NCI-H1048 (cell line): ENCODE measurements around the gene KRT7.
A peak's percentile ranks its signal among the peaks of the same experiment; 100 is the strongest.

ENCODE experiments used
- DNase-seq: peaks from one replicate; lab custom pipeline; 2025; lab: John Stamatoyannopoulos, UW

KRT7 gene

GRCh38 chr12:52232674-52233461 is at the start of gene KRT7:
Gene KRT7, plus strand, starts transcription at chr12:52233243. Its CDS starts 54 bp downstream, at chr12:52233297.
- no peak for DNase-seq

GRCh38 chr12:52183544-52183910 is 49.5 kb upstream of the KRT7 start:
- no peak for DNase-seq

- no peak for DNase-seq
These were observed 49.1 kb upstream of the KRT7 start for GRCh38 chr12:52183971-52184370.

- no peak for DNase-seq
These were observed 48.2 kb upstream of the KRT7 start for GRCh38 chr12:52184813-52185212.

- DNase-seq: no peak
These were observed 47.6 kb upstream of the KRT7 start for GRCh38 chr12:52185400-52185967.

- DNase-seq: no peak
These were observed 46.8 kb upstream of the KRT7 start for GRCh38 chr12:52186118-52186840.

GRCh38 chr12:52187206-52187605 is 45.8 kb upstream of the KRT7 start:
- DNase-seq: no peak

GRCh38 chr12:52187640-52188039 is 45.4 kb upstream of the KRT7 start:
- DNase-seq: no peak

- DNase-seq: no peak
These were observed 44.4 kb upstream of the KRT7 start for GRCh38 chr12:52188658-52189057.

- DNase-seq: no peak
These were observed 43.5 kb upstream of the KRT7 start for GRCh38 chr12:52189376-52190174.

GRCh38 chr12:52190860-52191729 is 41.9 kb upstream of the KRT7 start:
- no peak for DNase-seq

GRCh38 chr12:52191841-52192791 is 40.9 kb upstream of the KRT7 start, which contains the start of gene KRT80:
Gene KRT80, minus strand, starts transcription at chr12:52192014. Its CDS starts 112 bp downstream, at chr12:52191902.
- peak; percentile 80 for DNase-seq

- DNase-seq: no peak
These were observed 39.5 kb upstream of the KRT7 start for GRCh38 chr12:52193532-52193931.

GRCh38 chr12:52193991-52194390 is 39.1 kb upstream of the KRT7 start:
- no peak for DNase-seq

- no peak for DNase-seq
These were observed 37.8 kb upstream of the KRT7 start for GRCh38 chr12:52195065-52195730.

GRCh38 chr12:52197371-52198231 is 35.4 kb upstream of the KRT7 start:
- DNase-seq: no peak

GRCh38 chr12:52198454-52199215 is 34.4 kb upstream of the KRT7 start:
- no peak for DNase-seq
